ENCODE data around the gene PEDS1.

PEDS1 gene

GRCh38 chr20:50133474-50134217, 19.9 kb downstream of the PEDS1 start:
- no peak for TF ChIP-seq JUND (IDR thresholded peaks at IDR 0.05; ENCODE audit: low read depth)
- no peak for DNase-seq (ENCODE audit: low read depth in 1 of 2, low spot score in 1 of 2)
- in situ Hi-C loops (cut with HindIII; ENCODE audit: low pct_unique_long_range_greater_than_20kb, low sequenced_read_pairs), result no loop called here

- no peak for TF ChIP-seq JUND (IDR thresholded peaks at IDR 0.05; ENCODE audit: low read depth)
- in situ Hi-C loops (cut with HindIII; ENCODE audit: low pct_unique_long_range_greater_than_20kb, low sequenced_read_pairs), result no loop called here
- DNase-seq (ENCODE audit: low read depth in 1 of 2, low spot score in 1 of 2), result no peak
These were observed 20.5 kb downstream of the PEDS1 start for GRCh38 chr20:50133041-50133440.

- DNase-seq (ENCODE audit: low read depth in 1 of 2, low spot score in 1 of 2), result no peak
- in situ Hi-C loops (cut with HindIII; ENCODE audit: low pct_unique_long_range_greater_than_20kb, low sequenced_read_pairs), result no loop called here
- no peak for TF ChIP-seq JUND (IDR thresholded peaks at IDR 0.05; ENCODE audit: low read depth)
These were observed 22.5 kb downstream of the PEDS1 start for GRCh38 chr20:50130995-50131394.

- no peak for TF ChIP-seq JUND (IDR thresholded peaks at IDR 0.05; ENCODE audit: low read depth)
- in situ Hi-C loops (cut with HindIII; ENCODE audit: low pct_unique_long_range_greater_than_20kb, low sequenced_read_pairs), result no loop called here
- no peak for DNase-seq (ENCODE audit: low read depth in 1 of 2, low spot score in 1 of 2)
These were observed 23.2 kb downstream of the PEDS1 start for GRCh38 chr20:50130356-50130723.

GRCh38 chr20:50129662-50130355, 23.7 kb downstream of the PEDS1 start:
- no peak for TF ChIP-seq JUND (IDR thresholded peaks at IDR 0.05; ENCODE audit: low read depth)
- in situ Hi-C loops (cut with HindIII; ENCODE audit: low pct_unique_long_range_greater_than_20kb, low sequenced_read_pairs), result no loop called here
- DNase-seq (ENCODE audit: low read depth in 1 of 2, low spot score in 1 of 2), result no peak

- DNase-seq (ENCODE audit: low read depth in 1 of 2, low spot score in 1 of 2), result no peak
- in situ Hi-C loops (cut with HindIII; ENCODE audit: low pct_unique_long_range_greater_than_20kb, low sequenced_read_pairs), result no loop called here
- TF ChIP-seq JUND (IDR thresholded peaks at IDR 0.05; ENCODE audit: low read depth), result no peak
These were observed 25.0 kb downstream of the PEDS1 start for GRCh38 chr20:50128520-50128905.

GRCh38 chr20:50127587-50128519, 25.7 kb downstream of the PEDS1 start:
- no peak for DNase-seq (ENCODE audit: low read depth in 1 of 2, low spot score in 1 of 2)
- TF ChIP-seq JUND (IDR thresholded peaks at IDR 0.05; ENCODE audit: low read depth), result no peak
- in situ Hi-C loops (cut with HindIII; ENCODE audit: low pct_unique_long_range_greater_than_20kb, low sequenced_read_pairs), result no loop called here

GRCh38 chr20:50126662-50127061, 26.9 kb downstream of the PEDS1 start:
- no peak for TF ChIP-seq JUND (IDR thresholded peaks at IDR 0.05; ENCODE audit: low read depth)
- in situ Hi-C loops (cut with HindIII; ENCODE audit: low pct_unique_long_range_greater_than_20kb, low sequenced_read_pairs), result no loop called here

GRCh38 chr20:50125279-50125678, 28.2 kb downstream of the PEDS1 start:
- no peak for DNase-seq (ENCODE audit: low read depth in 1 of 2, low spot score in 1 of 2)
- TF ChIP-seq JUND (IDR thresholded peaks at IDR 0.05; ENCODE audit: low read depth), result no peak
- in situ Hi-C loops (cut with HindIII; ENCODE audit: low pct_unique_long_range_greater_than_20kb, low sequenced_read_pairs), result no loop called here

More at GRCh38 chr20:50126662-50127061, 26.9 kb downstream of the PEDS1 start:
- DNase-seq (ENCODE audit: low read depth in 1 of 2, low spot score in 1 of 2), result no peak

- in situ Hi-C loops (cut with HindIII; ENCODE audit: low pct_unique_long_range_greater_than_20kb, low sequenced_read_pairs), result no loop called here
- no peak for TF ChIP-seq JUND (IDR thresholded peaks at IDR 0.05; ENCODE audit: low read depth)
These were observed 29.0 kb downstream of the PEDS1 start for GRCh38 chr20:50124496-50124895.

GRCh38 chr20:50123418-50123817, 30.1 kb downstream of the PEDS1 start:
- no peak for TF ChIP-seq JUND (IDR thresholded peaks at IDR 0.05; ENCODE audit: low read depth)
- no peak for DNase-seq (ENCODE audit: low read depth in 1 of 2, low spot score in 1 of 2)
- in situ Hi-C loops (cut with HindIII; ENCODE audit: low pct_unique_long_range_greater_than_20kb, low sequenced_read_pairs), result no loop called here

More at GRCh38 chr20:50124496-50124895, 29.0 kb downstream of the PEDS1 start:
- no peak for DNase-seq (ENCODE audit: low read depth in 1 of 2, low spot score in 1 of 2)

- no peak for DNase-seq (ENCODE audit: low read depth in 1 of 2, low spot score in 1 of 2)
- in situ Hi-C loops (cut with HindIII; ENCODE audit: low pct_unique_long_range_greater_than_20kb, low sequenced_read_pairs), result no loop called here
- TF ChIP-seq JUND (IDR thresholded peaks at IDR 0.05; ENCODE audit: low read depth), result no peak
These were observed 30.8 kb downstream of the PEDS1 start for GRCh38 chr20:50122763-50123162.
